ENCODE data around the gene PCID2.

PCID2 gene

GRCh38 chr13:113183450-113184129 is 24.9 kb downstream of the PCID2 start:
- no peak for TF ChIP-seq CTCF (IDR thresholded peaks at IDR 0.05; ENCODE audit: unreplicated experiment in 3 of 3)
- Mint-ChIP-seq H3K9me3 (no peaks in the 10 kb centered on the region), H3K4me3 (no peak overlapping the region)

DNA sequence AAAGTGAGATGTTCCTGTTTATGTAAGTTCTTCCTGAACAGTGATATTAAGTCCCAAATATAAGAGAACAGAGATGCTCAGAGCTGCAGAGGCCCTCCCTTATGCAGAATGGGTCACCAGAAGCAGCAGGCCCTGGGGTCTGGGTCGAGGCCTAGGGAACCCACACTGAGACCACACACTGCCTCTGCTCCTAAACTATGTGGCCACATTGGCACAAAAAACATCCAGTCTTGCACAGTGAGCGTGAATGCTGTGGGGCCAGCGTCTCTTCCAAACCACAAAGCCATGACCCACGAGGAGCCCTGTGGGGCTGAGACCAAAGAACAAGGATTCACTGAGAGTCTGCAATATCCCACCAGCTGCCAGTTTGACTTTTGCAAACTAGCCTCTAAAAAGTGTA is 26.4 kb downstream of the PCID2 start:
- Mint-ChIP-seq H3K4me1 (no peaks in the 10 kb centered on the region), H3K4me3 (no peak overlapping the region), H3K27me3 (ENCODE audit: low read depth) (no peaks in the 10 kb centered on the region), H3K27ac (no peak overlapping the region), H3K36me3 (ENCODE audit: low read depth) (peaks cover 58% of the 10 kb centered on the region), H3K9me3 (no peaks in the 10 kb centered on the region)
- TF ChIP-seq CTCF (IDR thresholded peaks at IDR 0.05; ENCODE audit: unreplicated experiment in 3 of 3), result no peak

More at GRCh38 chr13:113183450-113184129, 24.9 kb downstream of the PCID2 start:
- H3K4me1 Mint-ChIP-seq, result no peaks in the 10 kb centered on the region
- peaks cover 63% of the 10 kb centered on the region for H3K36me3 Mint-ChIP-seq (ENCODE audit: low read depth)
- no peak overlapping the region for H3K27ac Mint-ChIP-seq
- H3K27me3 Mint-ChIP-seq (ENCODE audit: low read depth), result no peaks in the 10 kb centered on the region

GRCh38 chr13:113179374-113180230 is 28.9 kb downstream of the PCID2 start:
- Mint-ChIP-seq H3K4me3 (no peak overlapping the region), H3K27ac (no peak overlapping the region), H3K36me3 (ENCODE audit: low read depth) (peaks cover 61% of the 10 kb centered on the region), H3K9me3 (no peaks in the 10 kb centered on the region), H3K4me1 (no peaks in the 10 kb centered on the region), H3K27me3 (ENCODE audit: low read depth) (no peaks in the 10 kb centered on the region)
- no peak for TF ChIP-seq CTCF (IDR thresholded peaks at IDR 0.05; ENCODE audit: unreplicated experiment in 3 of 3)

DNA sequence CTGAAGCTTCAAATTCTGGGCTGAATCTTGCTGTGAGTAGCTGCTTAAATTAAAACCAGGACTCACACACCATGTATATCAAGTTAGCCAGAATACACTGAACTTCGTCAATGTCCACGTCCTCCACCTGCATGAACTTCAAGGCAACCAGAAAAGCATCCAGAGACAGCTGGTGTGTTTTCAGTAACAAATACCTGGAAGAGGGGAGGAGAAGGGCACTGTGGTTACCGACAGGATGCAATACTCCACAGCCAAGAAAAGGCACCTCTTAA is 29.6 kb downstream of the PCID2 start:
- Mint-ChIP-seq H3K9me3 (no peaks in the 10 kb centered on the region), H3K4me3 (no peak overlapping the region), H3K36me3 (ENCODE audit: low read depth) (peaks cover 66% of the 10 kb centered on the region), H3K4me1 (no peaks in the 10 kb centered on the region), H3K27ac (no peak overlapping the region), H3K27me3 (ENCODE audit: low read depth) (no peaks in the 10 kb centered on the region)
- no peak for TF ChIP-seq CTCF (IDR thresholded peaks at IDR 0.05; ENCODE audit: unreplicated experiment in 3 of 3)

DNA sequence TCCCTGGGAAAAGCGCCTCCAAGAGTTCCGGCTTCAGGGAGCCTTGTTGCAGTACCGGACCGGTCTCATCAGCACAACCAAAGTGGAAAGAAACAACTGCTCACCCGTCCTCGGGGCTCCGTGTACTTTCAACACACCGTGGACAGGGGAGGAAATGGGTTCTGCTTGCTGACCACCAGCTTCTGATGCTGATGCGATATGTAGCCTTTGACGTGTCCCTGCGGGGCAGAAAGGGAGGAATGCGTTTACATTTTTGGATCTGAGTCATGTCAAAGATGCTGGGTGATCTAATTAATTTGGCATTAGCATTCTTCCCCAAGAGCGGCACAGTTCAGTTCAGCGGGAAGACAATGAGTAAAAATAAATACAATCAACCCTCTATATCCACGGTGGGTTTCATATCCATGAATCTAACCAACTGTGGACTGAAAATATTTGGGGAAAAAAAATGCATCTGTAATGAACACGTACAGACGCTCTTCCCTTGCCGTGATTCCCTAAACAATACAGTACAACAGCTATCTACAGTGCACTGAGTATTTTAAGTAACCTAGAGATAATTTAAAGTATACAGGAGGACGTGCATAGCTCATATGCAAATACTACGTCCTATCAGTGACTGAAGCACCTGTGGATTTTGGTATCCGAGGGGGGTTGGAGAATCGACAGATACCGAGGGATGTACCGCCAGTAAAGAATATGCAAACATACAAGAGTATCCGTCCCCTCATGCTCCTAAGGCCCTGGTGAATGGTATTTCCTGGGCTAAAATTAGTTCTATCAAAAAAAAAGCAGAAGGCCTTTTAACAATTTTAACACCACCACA is 30.2 kb downstream of the PCID2 start:
- no peaks in the 10 kb centered on the region for H3K4me1 Mint-ChIP-seq
- no peak overlapping the region for H3K4me3 Mint-ChIP-seq
- TF ChIP-seq CTCF (IDR thresholded peaks at IDR 0.05; ENCODE audit: unreplicated experiment in 3 of 3), result no peak
- peaks cover 60% of the 10 kb centered on the region for H3K36me3 Mint-ChIP-seq (ENCODE audit: low read depth)
- H3K27me3 Mint-ChIP-seq (ENCODE audit: low read depth), result no peaks in the 10 kb centered on the region
- H3K27ac Mint-ChIP-seq, result no peak overlapping the region
- H3K9me3 Mint-ChIP-seq, result no peaks in the 10 kb centered on the region

All from nephron (organoid).